ENCODE results near the gene PSME3IP1. TPM values are rescaled to one million over a fixed set of nuclear protein-coding genes. Genes with fewer than 3 reads are reported as not detected.
"Not testable (repeated sequence)": the region's sequence is repeated elsewhere in the genome, so short reads cannot be mapped to it uniquely, and the experiment has no call there.

The PSME3IP1 gene
- total RNA-seq, 2 experiments from 2014 or later = 106 to 113 TPM

- no peak for DNase-seq
- H3K36me3 Mint-ChIP-seq (ENCODE audit: low read depth) = peaks cover 69% of the 10 kb centered on the region
- ChIA-PET POLR2A (no interaction called here), CTCF (interaction anchor here (1.1 to 1.4 kb wide), 2 partner anchors 10 to 139 kb away, joined by 3 to 4 read pairs; no protein-coding TSS in a partner anchor)
- no peak for ATAC-seq
- no peak overlapping the region for H3K4me3 Mint-ChIP-seq
- no peaks in the 10 kb centered on the region for H3K27me3 Mint-ChIP-seq (ENCODE audit: low read depth)
- no peaks in the 10 kb centered on the region for H3K4me1 Mint-ChIP-seq (ENCODE audit: low read depth)
- no peak overlapping the region for H3K27ac Mint-ChIP-seq
- peaks cover 19% of the 10 kb centered on the region for H3K9me3 Mint-ChIP-seq (ENCODE audit: insufficient read depth)
Observed at GRCh38 chr16:57223057-57223456, 37.2 kb upstream of the PSME3IP1 start.

GRCh38 chr16:57216968-57217367 lies 31.1 kb upstream of the PSME3IP1 start:
- ChIA-PET CTCF (no interaction called here), POLR2A (no interaction called here)
- Mint-ChIP-seq H3K9me3 (ENCODE audit: insufficient read depth) (peaks cover 56% of the 10 kb centered on the region), H3K36me3 (ENCODE audit: low read depth) (peaks cover 89% of the 10 kb centered on the region), H3K4me1 (ENCODE audit: low read depth) (no peaks in the 10 kb centered on the region), H3K27me3 (ENCODE audit: low read depth) (no peaks in the 10 kb centered on the region), H3K27ac (no peak overlapping the region), H3K4me3 (no peak overlapping the region)
- DNase-seq = no peak
- ATAC-seq = no peak

- H3K4me3 Mint-ChIP-seq = no peak overlapping the region
- CTCF ChIA-PET = interaction anchor here (1.1 to 1.3 kb wide), 3 partner anchors 9 to 209 kb away, joined by 3 to 4 read pairs (median 3); no protein-coding TSS in a partner anchor
- POLR2A ChIA-PET = no interaction called here
Observed at GRCh38 chr16:57213462-57213861, 27.6 kb upstream of the PSME3IP1 start.

GRCh38 chr16:57209780-57210179 lies 23.9 kb upstream of the PSME3IP1 start:
- no peak overlapping the region for H3K4me3 Mint-ChIP-seq
- ATAC-seq (no peak), DNase-seq (no peak)
- POLR2A ChIA-PET = no interaction called here
- peaks cover 9% of the 10 kb centered on the region for H3K9me3 Mint-ChIP-seq (ENCODE audit: insufficient read depth)
- no peaks in the 10 kb centered on the region for H3K4me1 Mint-ChIP-seq (ENCODE audit: low read depth)
- H3K36me3 Mint-ChIP-seq (ENCODE audit: low read depth) = peaks cover 62% of the 10 kb centered on the region
- CTCF ChIA-PET = no interaction called here
- H3K27ac Mint-ChIP-seq = no peak overlapping the region
- H3K27me3 Mint-ChIP-seq (ENCODE audit: low read depth) = no peaks in the 10 kb centered on the region

More at GRCh38 chr16:57213462-57213861, 27.6 kb upstream of the PSME3IP1 start:
- no peak for ATAC-seq
- no peak overlapping the region for H3K27ac Mint-ChIP-seq
- peaks cover 41% of the 10 kb centered on the region for H3K9me3 Mint-ChIP-seq (ENCODE audit: insufficient read depth)
- DNase-seq = no peak
- H3K27me3 Mint-ChIP-seq (ENCODE audit: low read depth) = no peaks in the 10 kb centered on the region
- H3K4me1 Mint-ChIP-seq (ENCODE audit: low read depth) = no peaks in the 10 kb centered on the region
- H3K36me3 Mint-ChIP-seq (ENCODE audit: low read depth) = peaks cover 77% of the 10 kb centered on the region

- no peak overlapping the region for H3K27ac Mint-ChIP-seq
- no peaks in the 10 kb centered on the region for H3K4me1 Mint-ChIP-seq (ENCODE audit: low read depth)
- ATAC-seq (no peak), DNase-seq (no peak)
- H3K4me3 Mint-ChIP-seq = no peak overlapping the region
- H3K27me3 Mint-ChIP-seq (ENCODE audit: low read depth) = no peaks in the 10 kb centered on the region
- peaks cover 57% of the 10 kb centered on the region for H3K36me3 Mint-ChIP-seq (ENCODE audit: low read depth)
- peaks cover 1% of the 10 kb centered on the region for H3K9me3 Mint-ChIP-seq (ENCODE audit: insufficient read depth)
- ChIA-PET CTCF (no interaction called here), POLR2A (no interaction called here)
Observed at GRCh38 chr16:57208926-57209325, 23.1 kb upstream of the PSME3IP1 start.

GRCh38 chr16:57204675-57205074 lies 18.8 kb upstream of the PSME3IP1 start:
- H3K9me3 Mint-ChIP-seq (ENCODE audit: insufficient read depth) = no peaks in the 10 kb centered on the region
- no peak for DNase-seq
- ChIA-PET CTCF (interaction anchor here (0.7 to 2.0 kb wide), 3 partner anchors 20 to 690 kb away, joined by 4 to 7 read pairs (median 4); no protein-coding TSS in a partner anchor), POLR2A (no interaction called here)
- no peak overlapping the region for H3K27ac Mint-ChIP-seq
- H3K27me3 Mint-ChIP-seq (ENCODE audit: low read depth) = no peaks in the 10 kb centered on the region
- H3K4me3 Mint-ChIP-seq = no peak overlapping the region
- H3K36me3 Mint-ChIP-seq (ENCODE audit: low read depth) = peaks cover 30% of the 10 kb centered on the region
- H3K4me1 Mint-ChIP-seq (ENCODE audit: low read depth) = peaks cover 2% of the 10 kb centered on the region
- ATAC-seq = no peak

- ChIA-PET CTCF (interaction anchor here (1.6 kb wide), 1 partner anchor 21 kb away, joined by 4 read pairs; no protein-coding TSS in a partner anchor), POLR2A (no interaction called here)
- DNase-seq = no peak
- Mint-ChIP-seq H3K9me3 (ENCODE audit: insufficient read depth) (no peaks in the 10 kb centered on the region), H3K4me1 (ENCODE audit: low read depth) (peaks cover 2% of the 10 kb centered on the region), H3K4me3 (no peak overlapping the region), H3K27ac (no peak overlapping the region), H3K36me3 (ENCODE audit: low read depth) (peaks cover 29% of the 10 kb centered on the region), H3K27me3 (ENCODE audit: low read depth) (no peaks in the 10 kb centered on the region)
- ATAC-seq = no peak
Observed at GRCh38 chr16:57203451-57203850, 17.6 kb upstream of the PSME3IP1 start.

GRCh38 chr16:57202095-57202886 lies 16.5 kb upstream of the PSME3IP1 start:
- no peaks in the 10 kb centered on the region for H3K9me3 Mint-ChIP-seq (ENCODE audit: insufficient read depth)
- ATAC-seq = no peak
- POLR2A ChIA-PET = no interaction called here
- H3K4me1 Mint-ChIP-seq (ENCODE audit: low read depth) = peaks cover 2% of the 10 kb centered on the region
- H3K4me3 Mint-ChIP-seq = no peak overlapping the region
- CTCF ChIA-PET = no interaction called here
- H3K36me3 Mint-ChIP-seq (ENCODE audit: low read depth) = peaks cover 23% of the 10 kb centered on the region
- no peaks in the 10 kb centered on the region for H3K27me3 Mint-ChIP-seq (ENCODE audit: low read depth)
- no peak overlapping the region for H3K27ac Mint-ChIP-seq
- no peak for DNase-seq

- CTCF ChIA-PET; H3K4me1 Mint-ChIP-seq (ENCODE audit: low read depth); POLR2A ChIA-PET; H3K27me3 Mint-ChIP-seq (ENCODE audit: low read depth); H3K9me3 Mint-ChIP-seq (ENCODE audit: insufficient read depth); H3K4me3 Mint-ChIP-seq; H3K27ac Mint-ChIP-seq; DNase-seq; ATAC-seq: not testable (repeated sequence)
- peaks cover 25% of the 10 kb centered on the region for H3K36me3 Mint-ChIP-seq (ENCODE audit: low read depth)
Observed at GRCh38 chr16:57200926-57201325, 15.1 kb upstream of the PSME3IP1 start.

- not testable (repeated sequence) for H3K4me3 Mint-ChIP-seq
Observed at GRCh38 chr16:57200321-57200720, 14.5 kb upstream of the PSME3IP1 start.

GRCh38 chr16:57196753-57197152 lies 10.9 kb upstream of the PSME3IP1 start:
- H3K27ac Mint-ChIP-seq = no peak overlapping the region
- POLR2A ChIA-PET = interaction anchor here (1.1 kb wide), 1 partner anchor 9 kb away, joined by 3 read pairs; no protein-coding TSS in a partner anchor
- CTCF ChIA-PET = interaction anchor here (0.9 to 1.9 kb wide), 2 partner anchors 9 to 11 kb away, joined by 3 to 5 read pairs; partner anchors contain the start of genes PSME3IP1 and RSPRY1
- no peak for ATAC-seq
- peaks cover 12% of the 10 kb centered on the region for H3K36me3 Mint-ChIP-seq (ENCODE audit: low read depth)
- H3K4me1 Mint-ChIP-seq (ENCODE audit: low read depth) = peaks cover 6% of the 10 kb centered on the region
- no peak overlapping the region for H3K4me3 Mint-ChIP-seq
- DNase-seq = no peak
- no peaks in the 10 kb centered on the region for H3K9me3 Mint-ChIP-seq (ENCODE audit: insufficient read depth)
- no peaks in the 10 kb centered on the region for H3K27me3 Mint-ChIP-seq (ENCODE audit: low read depth)

More at GRCh38 chr16:57200321-57200720, 14.5 kb upstream of the PSME3IP1 start:
- H3K27ac Mint-ChIP-seq; H3K9me3 Mint-ChIP-seq (ENCODE audit: insufficient read depth); H3K4me1 Mint-ChIP-seq (ENCODE audit: low read depth); H3K27me3 Mint-ChIP-seq (ENCODE audit: low read depth); ATAC-seq; CTCF ChIA-PET; DNase-seq; POLR2A ChIA-PET: not testable (repeated sequence)
- H3K36me3 Mint-ChIP-seq (ENCODE audit: low read depth) = peaks cover 19% of the 10 kb centered on the region

GRCh38 chr16:57196286-57196685 lies 10.4 kb upstream of the PSME3IP1 start:
- ChIA-PET CTCF (interaction anchor here (0.9 to 1.9 kb wide), 2 partner anchors 9 to 10 kb away, joined by 3 to 5 read pairs; partner anchors contain the start of genes PSME3IP1 and RSPRY1), POLR2A (interaction anchor here (1.1 kb wide), 1 partner anchor 9 kb away, joined by 3 read pairs; no protein-coding TSS in a partner anchor)
- Mint-ChIP-seq H3K27ac (no peak overlapping the region), H3K4me1 (ENCODE audit: low read depth) (peaks cover 6% of the 10 kb centered on the region), H3K9me3 (ENCODE audit: insufficient read depth) (no peaks in the 10 kb centered on the region), H3K36me3 (ENCODE audit: low read depth) (peaks cover 12% of the 10 kb centered on the region), H3K27me3 (ENCODE audit: low read depth) (no peaks in the 10 kb centered on the region), H3K4me3 (no peak overlapping the region)
- DNase-seq (no peak), ATAC-seq (no peak)

All from activated CD8-positive, alpha-beta T cell treated with anti-CD3 and anti-CD28 coated beads, Interleukin-2, amount 10 ng/mL, durations not matched to agents 7 days and 5 days (primary cell).